Neural cell (in vitro differentiated cells): ENCODE results near the gene RYR3. TPM values are rescaled to one million over a fixed set of nuclear protein-coding genes. Genes with fewer than 3 reads are reported as not detected.

Source experiments
- H2AFZ ChIP-seq: fragments of 200-600, 300-800 bp; sonication (generic), shearing (Covaris generic); 2 replicates; pipeline ENCODE4 v1.6.0; 2014; ENCODE audit warnings: low read depth, mild to moderate bottlenecking, antibody characterized with exemption, low read length, moderate library complexity
- H3F3A ChIP-seq: fragments of 200-600 bp; shearing (Covaris generic); 2 replicates; pipeline ENCODE4 v1.6.1; 2016; ENCODE audit warnings: mild to moderate bottlenecking, moderate library complexity, mixed read lengths, antibody characterized with exemption, low read length; ENCODE audit not compliant: insufficient read depth, poor library complexity, severe bottlenecking
- H3K27ac ChIP-seq: fragments of 200-600, 300-800 bp; sonication (generic), shearing (Covaris generic); 2 replicates; pipeline ENCODE4 v1.5.1; 2014; ENCODE audit warnings: mild to moderate bottlenecking, low read length, moderate library complexity
- H3K27me3 ChIP-seq: fragments of 300-800, 200-600 bp; sonication (generic), shearing (Covaris generic); 2 replicates; pipeline ENCODE4 v1.6.0; 2014; ENCODE audit warnings: mild to moderate bottlenecking, low read depth, low read length, moderate library complexity; ENCODE audit not compliant: insufficient read depth
- H3K36me3 ChIP-seq: fragments of 300-800, 200-600 bp; sonication (generic), shearing (Covaris generic); 2 replicates; pipeline ENCODE4 v1.5.1; 2014; ENCODE audit warnings: mild to moderate bottlenecking, antibody characterized with exemption, low read length, moderate library complexity; ENCODE audit not compliant: insufficient read depth
- H3K4me2 ChIP-seq: fragments of 300-800, 200-600 bp; sonication (generic), shearing (Covaris generic); 2 replicates; pipeline ENCODE4 v1.6.0; 2014; ENCODE audit warnings: mild to moderate bottlenecking, low read length
- H3K4me3 ChIP-seq: fragments of 300-800, 200-600 bp; sonication (generic), shearing (Covaris generic); 2 replicates; pipeline ENCODE4 v1.5.1; 2014; ENCODE audit warnings: mild to moderate bottlenecking, low read length, moderate library complexity
- H3K79me2 ChIP-seq: fragments of 200-600 bp; shearing (Covaris generic); replicated peaks from 2 replicates; pipeline ENCODE4 v1.6.0; 2014; ENCODE audit warnings: mild to moderate bottlenecking, low read length, moderate library complexity; ENCODE audit not compliant: insufficient read depth
- H3K9ac ChIP-seq: fragments of 300-800, 200-600 bp; sonication (generic), shearing (Covaris generic); 2 replicates; pipeline ENCODE4 v1.6.1; 2016; ENCODE audit warnings: mild to moderate bottlenecking, low read length, mixed read lengths
- H3K9me2 ChIP-seq: fragments of 200-600 bp; shearing (Covaris generic); 2 replicates; pipeline ENCODE4 v1.6.1; 2016; ENCODE audit warnings: mild to moderate bottlenecking, low read length, mixed read lengths; ENCODE audit not compliant: insufficient read depth
- H3K9me3 ChIP-seq: fragments of 200-600, 300-800 bp; sonication (generic), shearing (Covaris generic); 2 replicates; pipeline ENCODE4 v1.6.1; 2016; ENCODE audit warnings: mild to moderate bottlenecking, mixed run types, low read length, moderate library complexity, mixed read lengths
- H4K20me1 ChIP-seq: fragments of 200-600 bp; shearing (Covaris generic); 2 replicates; pipeline ENCODE4 v1.6.1; 2016; ENCODE audit warnings: mild to moderate bottlenecking, mixed run types; ENCODE audit not compliant: insufficient read depth
- CTCF ChIP-seq: fragments of 450-650 bp; IDR thresholded peaks from 2 replicates; pipeline ENCODE4 v1.5.1; 2014; ENCODE audit warnings: antibody characterized with exemption, mild to moderate bottlenecking, moderate library complexity; ENCODE audit not compliant: poor library complexity, severe bottlenecking
- EP300 ChIP-seq: fragments of 450-650 bp; conservative IDR thresholded peaks from 2 replicates; pipeline ENCODE4 v1.6.1; 2014; ENCODE audit warnings: antibody characterized with exemption, mild to moderate bottlenecking, moderate library complexity; ENCODE audit not compliant: poor library complexity, severe bottlenecking
- EZH2 ChIP-seq: fragments of 200-600, 300-800 bp; shearing (Covaris generic), sonication (generic); IDR thresholded peaks from 2 replicates; pipeline ENCODE4 v1.6.1; 2014; ENCODE audit warnings: antibody characterized with exemption, low read length, borderline replicate concordance, mild to moderate bottlenecking; ENCODE audit not compliant: insufficient read depth, poor library complexity, severe bottlenecking
- MXI1 ChIP-seq: fragments of 450-650 bp; conservative IDR thresholded peaks from 2 replicates; pipeline ENCODE4 v1.6.1; 2014; ENCODE audit warnings: antibody characterized with exemption, mild to moderate bottlenecking; ENCODE audit not compliant: poor library complexity, severe bottlenecking
- POLR2AphosphoS5 ChIP-seq: IDR thresholded peaks from 2 replicates; pipeline ENCODE4 v1.6.1; 2012
- RAD21 ChIP-seq: fragments of 450-650 bp; conservative IDR thresholded peaks from 2 replicates; pipeline ENCODE4 v1.6.1; 2014; ENCODE audit warnings: antibody characterized with exemption, mild to moderate bottlenecking, moderate library complexity
- REST ChIP-seq: IDR thresholded peaks from 2 replicates; pipeline ENCODE4 v1.6.1; 2012; ENCODE audit warnings: borderline replicate concordance
- SMC3 ChIP-seq: fragments of 450-650 bp; conservative IDR thresholded peaks from 2 replicates; pipeline ENCODE4 v1.6.1; 2014; ENCODE audit warnings: antibody characterized with exemption, mild to moderate bottlenecking, moderate library complexity; ENCODE audit not compliant: poor library complexity
- TAF1 ChIP-seq: IDR thresholded peaks from 2 replicates; pipeline ENCODE4 v1.6.1; 2012; ENCODE audit warnings: low read depth
- polyA plus RNA-seq: library from polyadenylated mRNA; depleted of rRNA; stranded (reverse); fragments of >200 nt; gene quantifications from 2 replicates; pipeline ENCODE4 v1.2.3, GENCODE V29; 2014

RYR3 gene
- polyA plus RNA-seq, 1 donor from 2014 or later: 12.6 TPM

- Histone ChIP-seq H3K36me3 (no peaks in the 10 kb centered on the region), H3K27me3 (no peaks in the 10 kb centered on the region), H3K79me2 (no peaks in the 10 kb centered on the region), H3K4me2 (no peak overlapping the region), H3K9ac (no peak overlapping the region), H4K20me1 (no peaks in the 10 kb centered on the region), H3K27ac (no peak overlapping the region), H3F3A (no peaks in the 10 kb centered on the region), H3K9me3 (no peaks in the 10 kb centered on the region), H3K9me2 (no peaks in the 10 kb centered on the region), H3K4me3 (no peak overlapping the region), H2AFZ (no peak overlapping the region)
- TF ChIP-seq EP300 (no peak), EZH2 (no peak), MXI1 (no peak), TAF1 (no peak), REST (no peak), RAD21 (no peak), POLR2AphosphoS5 (no peak), CTCF (no peak), SMC3 (no peak)
Measured at GRCh38 chr15:33516563-33516962, 205.8 kb downstream of the RYR3 start.

- Histone ChIP-seq H3K4me3 (no peak overlapping the region), H3K27ac (no peak overlapping the region), H4K20me1 (no peaks in the 10 kb centered on the region), H3K27me3 (no peaks in the 10 kb centered on the region), H3K36me3 (no peaks in the 10 kb centered on the region), H3F3A (no peaks in the 10 kb centered on the region), H3K9ac (no peak overlapping the region), H2AFZ (no peak overlapping the region), H3K9me3 (no peaks in the 10 kb centered on the region), H3K9me2 (no peaks in the 10 kb centered on the region), H3K79me2 (no peaks in the 10 kb centered on the region), H3K4me2 (no peak overlapping the region)
- TF ChIP-seq MXI1 (no peak), CTCF (no peak), EP300 (no peak), POLR2AphosphoS5 (no peak), EZH2 (no peak), RAD21 (no peak), SMC3 (no peak), TAF1 (no peak), REST (no peak)
Measured at GRCh38 chr15:33517944-33518343, 207.2 kb downstream of the RYR3 start.
